ENCODE results near the gene GUCD1. TPM values are rescaled to one million over a fixed set of nuclear protein-coding genes. Genes with fewer than 3 reads are reported as not detected.
"Not testable (repeated sequence)": the region's sequence is repeated elsewhere in the genome, so short reads cannot be mapped to it uniquely, and the experiment has no call there.

The GUCD1 gene
- total RNA-seq, 1 donor from 2014 or later, result 171 TPM

GRCh38 chr22:24565077-24565476 is 10.1 kb upstream of the GUCD1 start:
- DNase-seq (ENCODE audit: low read depth in 2 of 2), result no peak

GRCh38 chr22:24564376-24565058 is 9.6 kb upstream of the GUCD1 start:
- no peak for DNase-seq (ENCODE audit: low read depth in 2 of 2)

- no peak for DNase-seq (ENCODE audit: low read depth in 2 of 2)
These were observed 8.3 kb upstream of the GUCD1 start for GRCh38 chr22:24563246-24563645.

GRCh38 chr22:24559471-24559870 is 4.5 kb upstream of the GUCD1 start:
- no peak for DNase-seq (ENCODE audit: low read depth in 2 of 2)

- DNase-seq (ENCODE audit: low read depth in 2 of 2), result peak; percentile 98 to 99
These were observed 464 bp upstream of the GUCD1 start, which contains the start of gene SNRPD3 for GRCh38 chr22:24555165-24556039. SNRPD3 (plus strand) TSS chr22:24555999; CDS start chr22:24557675, 1,676 bp downstream.

GRCh38 chr22:24553597-24554312 is 1.2 kb downstream of the GUCD1 start:
- DNase-seq (ENCODE audit: low read depth in 2 of 2), result peak in 1 of 2 donors; percentile 45

- DNase-seq (ENCODE audit: low read depth in 2 of 2), result not testable (repeated sequence)
These were observed 2.2 kb downstream of the GUCD1 start for GRCh38 chr22:24552503-24553286.

- DNase-seq (ENCODE audit: low read depth in 2 of 2), result no peak
These were observed 4.0 kb downstream of the GUCD1 start for GRCh38 chr22:24550902-24551435.

GRCh38 chr22:24550028-24550901 is 4.7 kb downstream of the GUCD1 start:
- peak in 1 of 2 donors; percentile 22 for DNase-seq (ENCODE audit: low read depth in 2 of 2)

GRCh38 chr22:24548812-24549211 is 6.1 kb downstream of the GUCD1 start:
- no peak for DNase-seq (ENCODE audit: low read depth in 2 of 2)

GRCh38 chr22:24543679-24544243 is 11.2 kb downstream of the GUCD1 start:
- DNase-seq (ENCODE audit: low read depth in 2 of 2), result no peak

- no peak for DNase-seq (ENCODE audit: low read depth in 2 of 2)
These were observed 11.7 kb downstream of the GUCD1 start for GRCh38 chr22:24543185-24543601.

- no peak for DNase-seq (ENCODE audit: low read depth in 2 of 2)
These were observed 12.3 kb downstream of the GUCD1 start for GRCh38 chr22:24542641-24543040.

- DNase-seq (ENCODE audit: low read depth in 2 of 2), result no peak
These were observed 13.0 kb downstream of the GUCD1 start for GRCh38 chr22:24541681-24542515.

GRCh38 chr22:24540470-24540869 is 14.5 kb downstream of the GUCD1 start:
- no peak for DNase-seq (ENCODE audit: low read depth in 2 of 2)

GRCh38 chr22:24536089-24536488 is 18.8 kb downstream of the GUCD1 start:
- no peak for DNase-seq (ENCODE audit: low read depth in 2 of 2)

- no peak for DNase-seq (ENCODE audit: low read depth in 2 of 2)
These were observed 19.6 kb downstream of the GUCD1 start for GRCh38 chr22:24535348-24535747.

GRCh38 chr22:24532075-24532474 is 22.9 kb downstream of the GUCD1 start:
- DNase-seq (ENCODE audit: low read depth in 2 of 2), result no peak

- not testable (repeated sequence) for DNase-seq (ENCODE audit: low read depth in 2 of 2)
These were observed 24.0 kb downstream of the GUCD1 start for GRCh38 chr22:24530968-24531367.

Data from lung microvascular endothelial cell (primary cell).